ENCODE data around the gene CMPK2. TPM values are rescaled to one million over a fixed set of nuclear protein-coding genes. Genes with fewer than 3 reads are reported as not detected.
"Not testable (repeated sequence)": the region's sequence is repeated elsewhere in the genome, so short reads cannot be mapped to it uniquely, and the experiment has no call there.

The CMPK2 gene
- total and polyA plus RNA-seq, 8 donors = 2.4 to 11.7 (median 4.7) TPM

DNA sequence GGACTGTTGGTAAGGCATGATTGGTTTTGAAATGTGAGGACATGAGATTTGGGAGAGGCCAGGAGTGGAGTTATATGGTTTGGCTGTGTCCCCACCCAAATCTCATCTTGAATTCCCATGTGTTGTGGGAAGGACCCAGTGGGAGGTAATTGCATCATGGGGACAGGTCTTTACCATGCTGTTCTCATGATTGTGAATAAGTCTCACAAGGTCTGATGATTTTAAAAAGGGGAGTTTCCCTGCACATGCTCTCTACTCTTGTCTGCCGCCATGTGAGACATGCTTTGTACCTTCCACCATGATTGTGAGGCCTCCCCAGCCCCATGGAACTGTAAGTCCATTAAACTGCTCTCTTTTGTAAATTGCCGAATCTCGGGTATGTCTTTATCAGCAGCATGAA lies 5.4 kb downstream of the CMPK2 start:
- H3K4me3 ChIP-seq = no peak overlapping the region
- TF ChIP-seq EP300 (IDR thresholded peaks at IDR 0.05) (no peak), CTCF (IDR thresholded peaks at IDR 0.05) (no peak)
- no peaks in the 10 kb centered on the region for H3K27me3 ChIP-seq
- WGBS, 5 donors = 89 to 99% (median 97%) methylated on average over 3 of the region's 3 CpGs
- no peak overlapping the region for H3K27ac ChIP-seq
- H3K9me3 ChIP-seq = peaks cover 0 to 28% (median 13%) of the 10 kb centered on the region in 4 donors
- peaks cover 15 to 63% (median 51%) of the 10 kb centered on the region in 4 donors for H3K36me3 ChIP-seq
- peaks cover 0 to 27% (median 8%) of the 10 kb centered on the region in 4 donors for H3K4me1 ChIP-seq
- intact Hi-C loops (cut with DNase I; ENCODE audit: low total_unique reads) = no loop called here
- no peak for DNase-seq

DNA sequence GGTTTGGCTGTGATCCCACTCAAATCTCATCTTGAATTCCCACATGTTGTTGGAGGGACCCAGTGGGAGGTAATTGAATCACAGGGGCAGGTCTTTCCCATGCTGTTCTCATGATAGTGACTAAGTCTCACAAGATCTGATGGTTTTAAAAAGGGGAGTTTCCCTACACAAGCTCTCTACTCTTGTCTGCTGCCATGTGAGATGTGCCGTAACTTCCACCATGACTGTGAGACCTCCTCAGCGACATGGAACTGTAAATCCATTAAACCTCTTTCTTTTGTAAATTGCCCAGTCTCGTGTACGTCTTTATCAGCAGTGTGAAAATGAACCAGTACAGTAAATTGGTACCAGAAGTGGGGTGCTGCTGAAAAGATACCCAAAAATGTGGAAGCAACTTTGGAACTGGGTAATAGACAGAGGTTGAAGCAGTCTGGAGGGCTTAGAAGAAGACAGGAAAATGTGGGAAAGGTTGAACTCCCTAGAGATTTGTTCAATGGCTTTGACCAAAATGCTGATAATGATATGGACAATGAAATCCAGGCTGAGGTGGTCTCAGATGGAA lies 7.2 kb downstream of the CMPK2 start:
- DNase-seq; intact Hi-C loops (cut with DNase I; ENCODE audit: low total_unique reads); H3K27me3 ChIP-seq; H3K27ac ChIP-seq; H3K4me3 ChIP-seq: not testable (repeated sequence)
- Histone ChIP-seq H3K9me3 (peaks cover 0 to 28% (median 13%) of the 10 kb centered on the region in 4 donors), H3K4me1 (peaks cover 0 to 11% (median 0%) of the 10 kb centered on the region in 4 donors), H3K36me3 (peaks cover 15 to 79% (median 56%) of the 10 kb centered on the region in 4 donors)
- WGBS, 5 donors = 95 to 98% (median 97%) methylated on average over 4 of the region's 4 CpGs

GRCh38 chr2:6856548-6856920 lies 9.2 kb downstream of the CMPK2 start:
- intact Hi-C loops (cut with DNase I; ENCODE audit: low total_unique reads) = no loop called here
- no peak for DNase-seq
- peaks cover 0 to 10% (median 0%) of the 10 kb centered on the region in 4 donors for H3K4me1 ChIP-seq
- TF ChIP-seq POLR2A (IDR thresholded peaks at IDR 0.05) = no peak
- no peak for TF ChIP-seq EP300 (IDR thresholded peaks at IDR 0.05)
- TF ChIP-seq POLR2AphosphoS5 (IDR thresholded peaks at IDR 0.05) = no peak
- no peak for TF ChIP-seq CTCF (IDR thresholded peaks at IDR 0.05)
- peaks cover 0 to 28% (median 13%) of the 10 kb centered on the region in 4 donors for H3K9me3 ChIP-seq
- no peaks in the 10 kb centered on the region for H3K27me3 ChIP-seq
- WGBS, 5 donors = 48 to 82% (median 63%) methylated on average over 1 of the region's 1 CpG
- peaks cover 15 to 84% (median 60%) of the 10 kb centered on the region in 4 donors for H3K36me3 ChIP-seq
- H3K4me3 ChIP-seq = no peak overlapping the region
- H3K27ac ChIP-seq = no peak overlapping the region

DNA sequence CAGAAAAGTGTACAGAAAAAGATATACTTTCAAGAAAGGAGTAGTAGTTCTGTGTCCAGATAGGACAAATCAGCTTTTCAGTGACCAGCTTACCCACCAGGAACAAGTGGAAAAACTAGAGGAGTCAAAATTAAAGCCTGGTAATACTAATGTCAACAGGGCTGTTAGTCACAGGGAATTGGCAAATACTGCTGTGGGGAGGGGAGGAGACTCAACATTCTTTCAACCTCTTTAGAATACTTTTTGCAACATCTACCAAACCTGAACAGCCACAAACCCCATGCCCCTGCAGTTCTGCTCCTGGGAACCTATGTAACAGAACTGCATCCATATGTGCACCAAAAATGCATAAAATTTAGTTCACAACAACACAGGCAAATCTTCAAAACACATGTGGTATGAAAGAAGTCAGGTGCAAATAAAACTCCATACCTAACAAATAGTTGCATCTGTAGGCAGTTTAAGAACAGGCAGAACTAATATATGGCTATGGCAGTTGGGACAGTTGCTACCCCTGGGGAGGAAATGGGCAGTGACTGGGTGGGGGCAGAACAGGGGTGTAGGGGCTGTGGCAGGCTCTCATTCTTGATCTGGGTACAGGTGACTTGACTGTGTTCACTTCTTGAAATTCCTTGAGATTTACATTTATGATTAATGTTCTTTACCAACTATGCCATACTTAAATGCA lies 9.7 kb downstream of the CMPK2 start:
- intact Hi-C loops (cut with DNase I; ENCODE audit: low total_unique reads) = no loop called here
- no peak for TF ChIP-seq CTCF (IDR thresholded peaks at IDR 0.05)
- no peak for TF ChIP-seq POLR2A (IDR thresholded peaks at IDR 0.05)
- TF ChIP-seq POLR2AphosphoS5 (IDR thresholded peaks at IDR 0.05) = no peak
- no peak for TF ChIP-seq EP300 (IDR thresholded peaks at IDR 0.05)
- H3K9me3 ChIP-seq = peaks cover 0 to 28% (median 16%) of the 10 kb centered on the region in 4 donors
- peaks cover 18 to 84% (median 61%) of the 10 kb centered on the region in 4 donors for H3K36me3 ChIP-seq
- no peaks in the 10 kb centered on the region for H3K27me3 ChIP-seq
- H3K27ac ChIP-seq = no peak overlapping the region
- H3K4me1 ChIP-seq = peaks cover 0 to 10% (median 0%) of the 10 kb centered on the region in 4 donors
- DNase-seq = peak in 1 of 2 donors; percentile 48
- H3K4me3 ChIP-seq = no peak overlapping the region

GRCh38 chr2:6854416-6854815 lies 11.3 kb downstream of the CMPK2 start:
- Histone ChIP-seq H3K4me1 (peaks cover 0 to 10% (median 0%) of the 10 kb centered on the region in 4 donors), H3K9me3 (peaks cover 0 to 30% (median 17%) of the 10 kb centered on the region in 4 donors), H3K36me3 (peaks cover 21 to 84% (median 61%) of the 10 kb centered on the region in 4 donors), H3K4me3 (no peak overlapping the region), H3K27ac (no peak overlapping the region), H3K27me3 (no peaks in the 10 kb centered on the region)
- intact Hi-C loops (cut with DNase I; ENCODE audit: low total_unique reads) = no loop called here
- no peak for TF ChIP-seq EP300 (IDR thresholded peaks at IDR 0.05)
- TF ChIP-seq POLR2AphosphoS5 (IDR thresholded peaks at IDR 0.05) = no peak
- no peak for TF ChIP-seq CTCF (IDR thresholded peaks at IDR 0.05)
- TF ChIP-seq POLR2A (IDR thresholded peaks at IDR 0.05) = no peak
- no peak for DNase-seq
- 71 to 96% (median 90%) methylated on average over 2 of the region's 2 CpGs for WGBS, 5 donors
